Sigmoid colon (tissue), 4 donors: ENCODE results near the gene KCNG2.

ENCODE experiments used
- POLR2A ChIP-seq, 2 donors: fragments of 450-650 bp; IDR thresholded peaks; one replicate each; pipeline ENCODE4 v1.6.1; 2016; ENCODE audit warnings: antibody characterized with exemption in 2 of 2, mild to moderate bottlenecking in 2 of 2, moderate library complexity in 2 of 2
- POLR2AphosphoS5 ChIP-seq, 4 donors: sonication (generic); formaldehyde crosslinking; IDR thresholded peaks; one replicate each; pipeline ENCODE4 v1.6.1; 2017; ENCODE audit warnings: antibody characterized with exemption in 4 of 4
- TF ChIP-seq, protein P1 (sequence below), 4 experiments: fragments of 450-650 bp in 3 of 4; fragments of 200-600 bp in 1 of 4; IDR thresholded peaks; one replicate each; pipeline ENCODE4 v1.5.1; 2016 to 2019; ENCODE audit warnings: antibody characterized with exemption in 4 of 4, mild to moderate bottlenecking in 3 of 4, moderate library complexity in 2 of 4

DNA sequence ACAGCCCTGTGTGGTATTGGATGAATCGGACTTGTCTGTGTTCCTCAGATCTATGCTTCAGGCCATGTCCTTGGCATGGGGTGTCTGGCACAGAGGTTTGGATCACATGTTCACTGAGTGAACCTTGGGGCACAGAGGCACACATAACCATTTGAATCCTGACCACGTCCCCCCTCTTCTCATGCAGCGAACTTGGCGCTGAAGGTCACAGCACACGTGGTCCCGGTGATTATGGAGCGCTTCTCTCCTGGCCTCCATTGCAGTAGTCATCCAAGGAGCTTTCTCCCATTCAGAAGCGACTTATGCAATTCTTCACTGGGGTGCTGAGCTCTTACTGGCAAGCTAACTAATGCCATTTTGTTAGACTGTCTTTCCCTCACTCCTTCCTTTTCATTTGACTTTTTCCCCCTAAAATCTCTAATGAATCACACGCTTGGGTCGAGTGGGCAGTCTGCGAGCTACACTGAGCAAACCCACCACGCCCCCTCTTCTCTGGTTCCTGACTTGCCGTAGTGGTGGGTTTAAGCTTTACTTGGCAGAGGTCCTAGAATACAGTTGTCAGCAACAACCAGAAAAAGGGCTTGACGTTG is 59.4 kb downstream of the KCNG2 start:
- TF ChIP-seq, protein P1, sequence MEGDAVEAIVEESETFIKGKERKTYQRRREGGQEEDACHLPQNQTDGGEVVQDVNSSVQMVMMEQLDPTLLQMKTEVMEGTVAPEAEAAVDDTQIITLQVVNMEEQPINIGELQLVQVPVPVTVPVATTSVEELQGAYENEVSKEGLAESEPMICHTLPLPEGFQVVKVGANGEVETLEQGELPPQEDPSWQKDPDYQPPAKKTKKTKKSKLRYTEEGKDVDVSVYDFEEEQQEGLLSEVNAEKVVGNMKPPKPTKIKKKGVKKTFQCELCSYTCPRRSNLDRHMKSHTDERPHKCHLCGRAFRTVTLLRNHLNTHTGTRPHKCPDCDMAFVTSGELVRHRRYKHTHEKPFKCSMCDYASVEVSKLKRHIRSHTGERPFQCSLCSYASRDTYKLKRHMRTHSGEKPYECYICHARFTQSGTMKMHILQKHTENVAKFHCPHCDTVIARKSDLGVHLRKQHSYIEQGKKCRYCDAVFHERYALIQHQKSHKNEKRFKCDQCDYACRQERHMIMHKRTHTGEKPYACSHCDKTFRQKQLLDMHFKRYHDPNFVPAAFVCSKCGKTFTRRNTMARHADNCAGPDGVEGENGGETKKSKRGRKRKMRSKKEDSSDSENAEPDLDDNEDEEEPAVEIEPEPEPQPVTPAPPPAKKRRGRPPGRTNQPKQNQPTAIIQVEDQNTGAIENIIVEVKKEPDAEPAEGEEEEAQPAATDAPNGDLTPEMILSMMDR (IDR thresholded peaks at IDR 0.05), result no peak
- TF ChIP-seq POLR2A (IDR thresholded peaks at IDR 0.05) (no peak), POLR2AphosphoS5 (IDR thresholded peaks at IDR 0.05) (no peak)
